ENCODE data around the gene NME3. TPM values are rescaled to one million over a fixed set of nuclear protein-coding genes. Genes with fewer than 3 reads are reported as not detected.
A peak's percentile ranks its signal among the peaks of the same experiment; 100 is the strongest.

The NME3 gene
- total RNA-seq, 1 experiment from 2014 or later = 76.9 TPM

- H3T11ph ChIP-seq (ENCODE audit: low read length) = no peak overlapping the region
- no peaks in the 10 kb centered on the region for H4K20me1 ChIP-seq (ENCODE audit: control insufficient read depth, insufficient read depth, insufficient read length)
- H3K9me3 ChIP-seq (ENCODE audit: control insufficient read depth, low read depth, low read length) = no peaks in the 10 kb centered on the region
- H3K79me1 ChIP-seq (ENCODE audit: insufficient read depth, low read depth, low read length, poor library complexity, severe bottlenecking) = peaks cover 5% of the 10 kb centered on the region
- no peak overlapping the region for H4K5ac ChIP-seq (ENCODE audit: insufficient read length, low read depth, low read length)
- H3K9ac ChIP-seq (ENCODE audit: extremely low read depth, insufficient read length, low read length) = peak overlapping the region; percentile 56
- no peak overlapping the region for H4K91ac ChIP-seq (ENCODE audit: insufficient read length, low read depth, low read length)
- no peak overlapping the region for H3K18ac ChIP-seq (ENCODE audit: insufficient read length, low read depth, low read length)
- peaks cover 3 to 19% of the 10 kb centered on the region in 2 experiments for H3K4me1 Mint-ChIP-seq
- no peaks in the 10 kb centered on the region; the same call in 1 of the 2 replicates for H3K79me2 ChIP-seq (ENCODE audit: insufficient read depth, low read length)
- H3K23ac ChIP-seq (ENCODE audit: insufficient read length, low read depth, low read length) = no peak overlapping the region
- H3K4me1 ChIP-seq (ENCODE audit: insufficient read depth, low read length) = no peaks in the 10 kb centered on the region
- H3K27me3 ChIP-seq (ENCODE audit: insufficient read depth, low read length) = no peaks in the 10 kb centered on the region
- no peak overlapping the region for H3K27ac ChIP-seq (ENCODE audit: insufficient read length, low read depth, low read length)
- H2BK20ac ChIP-seq (ENCODE audit: low read depth, low read length, poor library complexity, severe bottlenecking) = no peak overlapping the region
- H3K14ac ChIP-seq (ENCODE audit: insufficient read depth, low read length) = peak overlapping the region; percentile 49; the same call in 1 of the 2 replicates
- no peak overlapping the region for H2AK5ac ChIP-seq (ENCODE audit: insufficient read length, low read length)
- peaks cover 9% of the 10 kb centered on the region for H3K23me2 ChIP-seq (ENCODE audit: insufficient read length, low read depth, low read length, poor library complexity, severe bottlenecking)
- H3K4me3 Mint-ChIP-seq = peak overlapping the region; percentile 95 to 98
- no peak overlapping the region for H2BK12ac ChIP-seq (ENCODE audit: insufficient read length, low read depth, low read length)
- H2BK120ac ChIP-seq (ENCODE audit: low read depth, low read length, poor library complexity, severe bottlenecking) = no peak overlapping the region
- H3K56ac ChIP-seq (ENCODE audit: insufficient read length, low read depth, low read length) = no peak overlapping the region
- H3K4me2 ChIP-seq (ENCODE audit: insufficient read depth, insufficient read length, low read length) = peak overlapping the region; percentile 64
- H3K27ac Mint-ChIP-seq = no peak overlapping the region
- H2AFZ ChIP-seq (ENCODE audit: low read length) = no peak overlapping the region
- H3K36me3 Mint-ChIP-seq (ENCODE audit: insufficient read depth in 1 of 3, low read depth in 3 of 3) = peaks cover 9 to 36% (median 16%) of the 10 kb centered on the region in 3 experiments; a peak in 6 of 7 replicates
- WGBS (ENCODE audit: extremely low coverage, insufficient read length, low lambda C conversion rate) = no CpG with 5 or more reads among the region's 45 CpGs
- H2BK5ac ChIP-seq (ENCODE audit: insufficient read length, low read length) = no peak overlapping the region
- H4K8ac ChIP-seq (replicated peaks; ENCODE audit: insufficient read length, low read depth, low read length) = no peak overlapping the region
- TF ChIP-seq CTCF (conservative IDR thresholded peaks at IDR 0.05) = no peak; the same call in 1 of the 3 replicates
- H3K9me3 Mint-ChIP-seq = no peaks in the 10 kb centered on the region
- H3K4ac ChIP-seq (ENCODE audit: low read depth, low read length) = no peak overlapping the region
- no peaks in the 10 kb centered on the region; the same call in 1 of the 2 replicates for H3K27me3 Mint-ChIP-seq (ENCODE audit: low read depth)
- DNase-seq = no peak
- no peak overlapping the region for H2BK15ac ChIP-seq (ENCODE audit: low read depth, low read length)
Measured at GRCh38 chr16:1773703-1774447, 2.5 kb upstream of the NME3 start.

All from H9 (cell line).